ENCODE measurements around the gene SLC2A13. TPM values are rescaled to one million over a fixed set of nuclear protein-coding genes. Genes with fewer than 3 reads are reported as not detected.

SLC2A13 gene
- total RNA-seq, 1 experiment from 2014 or later = 7.0 TPM

DNA sequence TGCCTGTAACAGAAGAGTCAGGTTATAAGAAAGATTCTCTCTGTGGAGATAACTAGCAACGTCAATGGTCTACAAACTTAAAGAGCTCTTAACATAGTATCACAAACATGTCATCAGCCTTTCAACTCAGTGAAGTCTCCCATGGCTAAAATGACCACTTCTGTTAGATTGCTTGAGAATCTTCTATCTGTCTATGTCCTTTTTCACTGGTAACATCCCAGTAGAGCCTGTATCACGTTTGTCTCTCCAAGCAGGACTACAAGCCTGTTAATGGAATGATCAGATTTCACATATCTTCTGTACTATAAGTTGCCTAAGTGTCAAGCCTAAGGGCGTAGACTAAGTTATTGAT lies 50.7 kb downstream of the SLC2A13 start:
- DNase-seq = no peak
- Histone ChIP-seq H4K8ac (replicated peaks; ENCODE audit: insufficient read length, low read depth, low read length) (no peak overlapping the region), H3K56ac (ENCODE audit: insufficient read length, low read depth, low read length) (no peak overlapping the region), H2BK5ac (ENCODE audit: insufficient read length, low read length) (no peak overlapping the region), H3K9me3 (ENCODE audit: control insufficient read depth, low read depth, low read length) (no peaks in the 10 kb centered on the region), H3K4ac (ENCODE audit: low read depth, low read length) (no peak overlapping the region), H2AK5ac (ENCODE audit: insufficient read length, low read length) (no peak overlapping the region), H2BK12ac (ENCODE audit: insufficient read length, low read depth, low read length) (no peak overlapping the region), H3K23me2 (ENCODE audit: insufficient read length, low read depth, low read length, poor library complexity, severe bottlenecking) (no peaks in the 10 kb centered on the region), H4K91ac (ENCODE audit: insufficient read length, low read depth, low read length) (no peak overlapping the region), H3K9ac (ENCODE audit: extremely low read depth, insufficient read length, low read length) (no peak overlapping the region), H2BK15ac (ENCODE audit: low read depth, low read length) (no peak overlapping the region), H3K23ac (ENCODE audit: insufficient read length, low read depth, low read length) (no peak overlapping the region), H3K79me2 (ENCODE audit: insufficient read depth, low read length) (no peaks in the 10 kb centered on the region), H3T11ph (ENCODE audit: low read length) (no peak overlapping the region), H2AFZ (ENCODE audit: low read length) (no peak overlapping the region), H2BK20ac (ENCODE audit: low read depth, low read length, poor library complexity, severe bottlenecking) (no peak overlapping the region), H3K14ac (ENCODE audit: insufficient read depth, low read length) (no peak overlapping the region), H2BK120ac (ENCODE audit: low read depth, low read length, poor library complexity, severe bottlenecking) (no peak overlapping the region), H3K4me1 (ENCODE audit: insufficient read depth, low read length) (no peaks in the 10 kb centered on the region; the same call in 1 of the 2 replicates), H3K4me2 (ENCODE audit: insufficient read depth, insufficient read length, low read length) (no peak overlapping the region), H3K27me3 (ENCODE audit: insufficient read depth, low read length) (no peaks in the 10 kb centered on the region), H4K20me1 (ENCODE audit: control insufficient read depth, insufficient read depth, insufficient read length) (no peaks in the 10 kb centered on the region), H3K27ac (ENCODE audit: insufficient read length, low read depth, low read length) (no peak overlapping the region), H3K18ac (ENCODE audit: insufficient read length, low read depth, low read length) (no peak overlapping the region), H4K5ac (ENCODE audit: insufficient read length, low read depth, low read length) (no peak overlapping the region), H3K79me1 (ENCODE audit: insufficient read depth, low read depth, low read length, poor library complexity, severe bottlenecking) (no peaks in the 10 kb centered on the region)
- no peaks in the 10 kb centered on the region for H3K9me3 Mint-ChIP-seq
- no peak overlapping the region for H3K4me3 Mint-ChIP-seq
- H3K4me1 Mint-ChIP-seq = no peaks in the 10 kb centered on the region
- no peak overlapping the region for H3K27ac Mint-ChIP-seq
- TF ChIP-seq, protein P1, sequence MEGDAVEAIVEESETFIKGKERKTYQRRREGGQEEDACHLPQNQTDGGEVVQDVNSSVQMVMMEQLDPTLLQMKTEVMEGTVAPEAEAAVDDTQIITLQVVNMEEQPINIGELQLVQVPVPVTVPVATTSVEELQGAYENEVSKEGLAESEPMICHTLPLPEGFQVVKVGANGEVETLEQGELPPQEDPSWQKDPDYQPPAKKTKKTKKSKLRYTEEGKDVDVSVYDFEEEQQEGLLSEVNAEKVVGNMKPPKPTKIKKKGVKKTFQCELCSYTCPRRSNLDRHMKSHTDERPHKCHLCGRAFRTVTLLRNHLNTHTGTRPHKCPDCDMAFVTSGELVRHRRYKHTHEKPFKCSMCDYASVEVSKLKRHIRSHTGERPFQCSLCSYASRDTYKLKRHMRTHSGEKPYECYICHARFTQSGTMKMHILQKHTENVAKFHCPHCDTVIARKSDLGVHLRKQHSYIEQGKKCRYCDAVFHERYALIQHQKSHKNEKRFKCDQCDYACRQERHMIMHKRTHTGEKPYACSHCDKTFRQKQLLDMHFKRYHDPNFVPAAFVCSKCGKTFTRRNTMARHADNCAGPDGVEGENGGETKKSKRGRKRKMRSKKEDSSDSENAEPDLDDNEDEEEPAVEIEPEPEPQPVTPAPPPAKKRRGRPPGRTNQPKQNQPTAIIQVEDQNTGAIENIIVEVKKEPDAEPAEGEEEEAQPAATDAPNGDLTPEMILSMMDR (conservative IDR thresholded peaks at IDR 0.05) = no peak
- no peaks in the 10 kb centered on the region for H3K27me3 Mint-ChIP-seq (ENCODE audit: low read depth)
- no CpG with 5 or more reads among the region's 3 CpGs for WGBS (ENCODE audit: extremely low coverage, insufficient read length, low lambda C conversion rate)
- H3K36me3 Mint-ChIP-seq (ENCODE audit: insufficient read depth in 1 of 3, low read depth in 3 of 3) = no peaks in the 10 kb centered on the region
